ENCODE results near the gene KRTAP2-3.
"Not testable (repeated sequence)": the region's sequence is repeated elsewhere in the genome, so short reads cannot be mapped to it uniquely, and the experiment has no call there.

The KRTAP2-3 gene, protein sequence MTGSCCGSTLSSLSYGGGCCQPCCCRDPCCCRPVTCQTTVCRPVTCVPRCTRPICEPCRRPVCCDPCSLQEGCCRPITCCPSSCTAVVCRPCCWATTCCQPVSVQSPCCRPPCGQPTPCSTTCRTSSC

DNA sequence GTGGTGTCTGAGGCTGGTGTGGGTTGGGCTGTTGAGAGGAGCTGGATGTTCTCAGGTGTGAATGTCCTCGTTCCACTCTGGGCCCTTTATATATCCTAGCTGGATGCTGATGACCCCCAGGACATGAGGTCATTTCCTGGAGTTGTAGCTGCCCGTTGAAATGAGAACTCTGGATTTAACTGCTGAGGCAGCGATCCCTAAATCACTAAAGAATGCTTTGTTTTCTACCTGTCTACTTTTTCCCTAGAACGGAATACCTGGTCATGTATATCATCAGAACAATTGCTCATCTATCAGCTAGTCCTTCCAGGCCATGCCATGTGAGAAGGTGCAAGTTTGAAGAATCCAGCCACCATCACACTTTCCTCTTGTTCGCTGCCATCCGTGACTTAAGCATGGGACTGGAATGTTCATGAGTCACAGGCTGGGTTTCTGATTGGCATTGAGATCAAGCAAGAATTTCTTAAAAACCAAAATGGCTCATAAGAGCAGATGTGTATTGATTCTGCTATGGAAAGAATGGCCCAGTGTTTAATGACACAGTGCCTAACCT is at the start of gene KRTAP2-3:
Gene KRTAP2-3 (minus strand): TSS at position 63 of the 553 bp plus-strand sequence. CDS start 64 bp downstream, outside the sequence.
- no peak for DNase-seq (ENCODE audit: low read depth in 2 of 2)

DNA sequence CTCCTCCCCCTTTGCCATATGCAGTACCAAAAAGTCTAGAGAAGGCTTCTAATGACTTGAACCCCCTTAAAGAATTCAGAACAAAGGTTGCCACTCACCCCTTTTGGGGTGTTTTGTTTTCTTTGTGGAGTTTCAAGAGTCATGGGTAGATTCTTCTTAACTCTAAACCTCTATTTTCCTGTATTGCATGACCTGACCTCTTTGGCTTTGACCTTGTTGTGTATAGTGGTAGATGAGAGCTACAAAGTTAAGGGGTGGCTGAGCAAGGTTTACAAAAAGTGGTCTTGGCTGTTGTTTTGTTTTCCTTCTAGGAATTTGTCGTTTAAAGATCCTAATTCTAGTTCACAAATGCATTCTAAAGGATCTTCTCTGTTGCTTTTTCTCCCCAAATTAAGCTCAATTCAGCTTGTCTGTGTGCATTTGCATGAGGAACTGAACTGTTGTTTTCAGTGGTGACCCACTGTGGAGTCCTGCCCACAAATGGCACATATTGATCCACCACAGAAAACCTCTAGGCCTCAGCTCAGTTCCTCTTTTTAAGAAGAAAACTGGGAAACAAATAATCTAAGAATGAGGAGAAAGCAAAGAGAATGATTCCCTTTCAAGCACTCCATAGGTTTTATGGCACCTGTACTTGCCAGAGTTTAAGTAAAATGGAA is 48.9 kb upstream of the KRTAP2-3 start:
- not testable (repeated sequence) for DNase-seq (ENCODE audit: low read depth in 2 of 2)

DNA sequence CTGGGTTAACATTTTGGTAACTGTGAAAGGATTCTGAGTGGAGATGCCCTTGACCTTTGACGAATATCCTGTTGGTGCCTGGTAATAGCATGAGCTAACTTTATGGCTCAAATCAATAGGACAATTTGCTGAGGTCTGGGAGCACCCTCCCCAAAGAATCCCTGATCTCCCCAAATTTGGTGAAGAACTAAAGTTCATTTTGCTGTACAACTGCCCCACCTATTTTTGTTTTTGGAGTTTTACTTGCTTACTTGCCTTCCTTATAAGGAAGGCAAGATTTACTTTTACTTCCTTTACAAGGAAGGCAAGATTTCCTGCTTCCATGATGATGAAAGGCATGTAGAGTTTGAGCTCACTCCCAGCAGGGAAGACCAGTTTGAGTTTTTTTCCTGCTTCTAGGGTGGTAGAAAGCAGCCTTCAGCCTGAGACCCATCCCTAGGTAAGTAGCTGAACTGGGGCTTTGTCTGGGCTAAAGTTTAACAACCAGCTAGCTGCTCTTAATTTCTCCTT is 48.1 kb upstream of the KRTAP2-3 start:
- DNase-seq (ENCODE audit: low read depth in 2 of 2), result no peak

DNA sequence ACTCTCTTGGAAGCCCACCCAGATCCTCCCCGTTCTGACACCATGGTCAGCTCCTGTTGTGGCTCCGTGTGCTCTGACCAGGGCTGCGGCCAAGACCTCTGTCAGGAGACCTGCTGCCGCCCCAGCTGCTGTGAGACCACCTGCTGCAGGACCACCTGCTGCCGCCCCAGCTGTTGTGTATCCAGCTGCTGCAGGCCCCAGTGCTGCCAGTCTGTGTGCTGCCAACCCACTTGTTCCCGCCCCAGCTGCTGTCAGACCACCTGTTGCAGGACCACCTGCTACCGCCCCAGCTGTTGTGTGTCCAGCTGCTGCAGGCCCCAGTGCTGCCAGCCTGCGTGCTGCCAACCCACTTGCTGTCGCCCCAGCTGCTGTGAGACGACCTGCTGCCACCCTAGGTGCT is 45.4 kb upstream of the KRTAP2-3 start, which contains the start of gene KRTAP4-9:
Gene KRTAP4-9 (plus strand): TSS at position 43 of the 400 bp plus-strand sequence. CDS start 0 bp downstream, at position 43.
- not testable (repeated sequence) for DNase-seq (ENCODE audit: low read depth in 2 of 2)

DNA sequence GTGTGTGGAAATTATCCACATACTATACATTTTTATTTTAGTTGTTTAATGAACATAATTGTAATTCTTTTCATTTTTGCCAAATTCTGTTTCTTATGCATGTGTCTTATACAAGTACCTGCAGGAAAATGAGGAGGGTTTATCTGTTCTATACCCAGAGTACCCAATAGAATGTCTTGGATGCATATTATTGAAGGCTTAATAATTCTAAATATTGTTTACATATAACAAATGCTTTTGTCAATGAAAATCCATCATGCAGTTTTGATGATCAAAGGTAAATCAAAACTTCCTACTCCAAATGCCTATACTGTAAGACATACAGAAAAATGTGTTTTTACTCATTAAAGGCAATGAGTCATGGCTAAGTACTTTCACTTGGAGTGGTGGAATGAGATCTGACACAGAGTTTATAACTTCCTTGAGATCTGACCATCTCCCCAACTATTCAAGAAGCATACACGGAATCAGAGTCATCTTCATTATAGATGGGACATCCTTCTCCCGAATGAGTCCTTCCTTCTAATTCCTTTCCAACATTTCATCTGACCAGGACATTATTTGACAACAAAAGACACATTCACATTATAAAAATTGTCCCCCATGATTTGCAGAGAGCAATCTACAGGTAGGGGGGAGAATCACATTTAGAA is 44.6 kb upstream of the KRTAP2-3 start:
- DNase-seq (ENCODE audit: low read depth in 2 of 2), result not testable (repeated sequence)

DNA sequence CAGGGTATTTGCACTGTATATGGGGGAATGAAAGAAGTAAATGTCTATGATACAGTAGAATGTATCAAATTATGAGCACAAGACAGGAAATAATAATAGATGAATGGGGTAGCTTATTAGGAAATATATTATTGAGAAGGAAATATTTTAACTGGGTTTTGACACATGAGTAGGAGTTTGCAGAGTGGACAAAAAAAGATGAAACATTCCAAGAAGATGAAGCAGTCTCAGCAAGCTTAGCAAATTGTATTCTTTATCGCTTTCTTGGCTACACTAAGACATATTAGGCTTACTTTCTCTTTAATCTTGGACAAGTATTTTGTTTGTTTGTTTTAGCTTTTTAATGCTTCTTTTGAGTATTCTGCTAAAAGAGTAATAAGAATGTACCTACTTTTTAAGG is 44.0 kb upstream of the KRTAP2-3 start:
- DNase-seq (ENCODE audit: low read depth in 2 of 2), result no peak

DNA sequence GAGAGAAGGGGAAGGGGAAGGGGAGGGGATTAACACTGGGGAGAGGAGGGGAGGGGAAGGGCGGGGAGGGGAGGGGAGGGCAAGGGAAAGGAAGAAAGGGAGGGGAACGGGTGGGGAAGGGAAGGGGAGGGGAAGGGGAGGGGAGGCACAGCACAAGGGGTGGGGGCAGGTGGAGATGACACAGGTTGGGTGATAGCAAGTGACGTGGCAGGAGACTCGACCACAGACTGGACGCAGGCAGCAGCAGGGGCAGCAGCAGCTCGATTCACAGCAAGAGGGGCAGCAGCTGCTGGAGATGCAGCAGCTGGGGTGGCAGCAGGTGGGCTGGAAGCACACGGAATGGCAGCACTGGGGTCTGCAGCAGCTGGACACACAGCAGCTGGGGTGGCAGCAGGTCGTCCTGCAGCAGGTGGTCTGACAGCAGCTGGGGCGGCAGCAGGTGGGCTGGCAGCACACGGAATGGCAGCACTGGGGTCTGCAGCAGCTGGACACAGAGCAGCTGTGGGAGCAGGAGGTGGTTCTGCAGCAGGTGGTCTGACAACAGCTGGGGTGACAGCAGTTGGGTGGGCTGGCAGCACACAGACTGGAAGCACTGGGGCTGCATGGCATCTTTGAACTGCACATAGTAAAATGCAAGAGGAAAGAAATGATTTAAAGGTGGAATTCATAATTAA is 41.8 kb upstream of the KRTAP2-3 start, which contains the start of gene KRTAP4-16:
Gene KRTAP4-16 (minus strand): TSS at position 624 of the 674 bp plus-strand sequence. CDS start 0 bp downstream, at position 624.
- DNase-seq (ENCODE audit: low read depth in 2 of 2), result no peak

DNA sequence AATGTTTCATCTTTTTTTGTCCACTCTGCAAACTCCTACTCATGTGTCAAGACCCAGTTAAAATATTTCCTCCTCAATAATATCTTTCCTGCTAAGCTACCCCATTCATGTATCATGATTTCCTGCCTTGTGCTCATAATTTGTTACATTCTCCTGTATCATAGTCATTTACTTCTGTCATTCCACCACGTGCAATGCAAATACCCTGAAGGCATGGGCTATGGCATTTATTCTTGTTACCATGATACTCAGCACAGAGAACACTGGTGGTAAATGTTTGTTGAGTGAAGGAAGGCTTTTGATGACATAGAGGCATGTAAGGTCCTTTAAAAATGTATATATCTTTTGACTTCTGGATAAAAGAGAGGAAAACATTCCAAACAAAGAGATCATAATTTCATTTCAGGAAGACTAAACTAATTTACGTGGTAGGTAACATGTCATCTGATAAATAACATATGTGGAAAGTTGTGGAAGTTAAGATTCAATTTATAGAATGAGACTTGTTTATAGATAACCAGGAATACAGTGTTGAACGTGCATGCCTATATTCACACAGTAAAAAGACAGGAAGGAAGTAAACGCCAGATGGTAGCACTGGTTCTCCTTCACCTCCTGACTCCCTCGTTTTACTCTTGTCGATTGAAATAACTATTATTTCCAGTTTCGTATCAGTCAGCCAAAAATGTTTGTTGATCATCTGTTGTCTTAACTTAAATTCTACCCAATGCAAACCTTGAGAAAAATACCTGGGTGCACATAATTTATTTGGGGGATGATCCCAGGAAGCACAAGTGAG is 40.0 kb upstream of the KRTAP2-3 start:
- not testable (repeated sequence) for DNase-seq (ENCODE audit: low read depth in 2 of 2)

DNA sequence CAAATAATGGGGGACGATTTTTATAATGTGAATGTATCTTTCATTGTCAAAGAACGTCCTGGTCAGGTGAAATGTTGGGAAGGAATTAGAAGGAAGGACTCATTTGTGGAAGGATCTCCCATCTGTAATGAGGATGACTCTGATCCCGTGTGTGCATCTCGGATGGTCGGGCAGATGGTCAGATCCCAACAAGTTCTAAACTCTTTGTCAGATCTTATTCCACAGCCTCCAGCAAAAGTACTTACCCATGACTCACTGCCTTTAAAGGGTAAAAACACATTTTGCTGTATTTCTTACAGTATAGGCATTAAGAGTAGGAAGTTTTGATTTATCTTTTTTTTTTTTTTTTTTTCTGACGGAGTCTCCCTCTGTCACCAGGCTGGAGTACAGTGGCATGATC is 38.6 kb upstream of the KRTAP2-3 start:
- DNase-seq (ENCODE audit: low read depth in 2 of 2), result no peak

DNA sequence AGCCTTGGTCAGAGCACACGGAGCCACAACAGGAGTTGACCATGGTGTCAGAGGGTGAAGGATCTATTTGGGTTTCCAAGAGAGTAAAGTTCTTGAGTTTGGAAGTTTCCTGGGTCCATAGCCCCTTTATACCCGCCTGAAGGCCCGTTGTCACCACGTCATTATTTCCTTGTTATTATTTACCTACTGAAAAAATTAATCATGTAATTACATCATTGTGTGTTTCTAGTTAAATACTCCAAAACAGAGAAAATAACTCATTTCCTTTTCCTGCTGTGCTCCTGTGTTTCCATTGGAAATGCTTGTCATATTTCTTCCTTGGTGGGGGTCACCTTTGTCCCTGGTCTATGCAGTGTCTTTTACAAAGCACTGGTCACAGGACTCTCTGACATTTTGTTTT is 38.1 kb upstream of the KRTAP2-3 start, which contains the start of gene KRTAP4-8:
Gene KRTAP4-8 (minus strand): TSS at position 101 of the 400 bp plus-strand sequence. CDS start 58 bp downstream, at position 43.
- DNase-seq (ENCODE audit: low read depth in 2 of 2), result no peak

DNA sequence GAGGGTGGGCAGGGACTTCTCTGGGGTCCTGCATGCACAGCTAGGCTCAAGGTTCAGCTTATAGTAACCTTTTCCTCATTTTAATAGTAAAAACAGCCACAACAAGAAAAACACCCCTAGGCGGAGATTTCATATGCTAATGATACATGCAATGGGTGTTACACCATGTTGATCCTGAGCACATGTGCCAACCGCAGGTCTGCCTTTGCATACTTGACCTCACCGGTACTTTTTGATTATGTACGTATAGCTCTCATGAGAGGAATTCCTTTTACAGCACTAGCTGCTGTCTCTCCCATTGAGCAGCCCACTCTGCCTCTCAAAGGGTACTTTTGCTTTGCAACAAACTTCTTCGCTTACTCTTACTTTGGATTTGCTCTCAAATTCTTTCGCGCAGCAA is 36.1 kb upstream of the KRTAP2-3 start:
- DNase-seq (ENCODE audit: low read depth in 2 of 2), result no peak

DNA sequence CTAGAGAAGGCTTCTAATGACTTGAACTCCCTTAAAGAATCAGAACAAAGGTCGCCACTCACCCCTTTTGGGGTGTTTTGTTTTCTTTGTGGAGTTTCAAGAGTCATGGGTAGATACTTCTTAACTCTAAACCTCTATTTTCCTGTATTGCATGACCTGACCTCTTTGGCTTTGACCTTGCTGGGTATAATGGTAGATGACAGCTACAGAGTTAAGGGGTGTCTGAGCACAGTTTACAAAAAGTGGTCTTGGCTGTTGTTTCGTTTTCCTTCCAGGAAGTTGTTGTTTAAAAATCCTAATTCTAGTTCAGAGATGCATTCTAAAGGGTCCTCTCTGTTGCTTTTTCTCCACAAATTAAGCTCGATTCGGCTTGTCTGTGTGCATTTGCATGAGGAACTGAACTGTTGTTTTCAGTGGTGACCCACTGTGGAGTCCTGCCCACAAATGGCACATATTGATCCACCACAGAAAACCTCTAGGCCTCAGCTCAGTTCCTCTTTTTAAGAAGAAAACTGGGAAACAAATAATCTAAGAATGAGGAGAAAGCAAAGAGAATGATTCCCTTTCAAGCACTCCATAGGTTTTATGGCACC is 28.9 kb upstream of the KRTAP2-3 start:
- DNase-seq (ENCODE audit: low read depth in 2 of 2), result not testable (repeated sequence)

DNA sequence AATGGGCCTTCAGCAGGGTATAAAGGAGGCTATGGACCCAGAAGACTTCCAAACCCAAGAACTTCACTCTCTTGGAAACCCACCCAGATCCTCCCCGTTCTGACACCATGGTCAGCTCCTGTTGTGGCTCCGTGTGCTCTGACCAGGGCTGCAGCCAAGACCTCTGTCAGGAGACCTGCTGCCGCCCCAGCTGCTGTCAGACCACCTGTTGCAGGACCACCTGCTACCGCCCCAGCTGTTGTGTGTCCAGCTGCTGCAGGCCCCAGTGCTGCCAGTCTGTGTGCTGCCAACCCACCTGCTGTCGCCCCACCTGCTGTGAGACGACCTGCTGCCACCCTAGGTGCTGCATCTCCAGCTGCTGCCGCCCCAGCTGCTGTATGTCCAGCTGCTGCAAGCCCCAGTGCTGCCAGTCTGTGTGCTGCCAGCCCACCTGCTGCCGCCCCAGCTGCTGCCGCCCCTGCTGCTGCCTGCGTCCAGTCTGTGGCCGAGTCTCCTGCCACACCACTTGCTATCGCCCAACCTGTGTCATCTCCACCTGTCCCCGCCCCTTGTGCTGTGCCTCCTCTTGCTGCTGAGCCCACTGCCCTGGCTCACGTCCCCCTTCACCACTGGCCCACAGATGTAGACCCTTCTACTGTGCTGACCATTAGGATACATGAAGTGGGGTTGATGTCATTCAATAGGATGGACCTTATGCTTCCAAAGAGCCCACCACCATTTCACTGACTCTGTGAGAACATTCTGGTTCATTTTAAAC is 24.4 kb upstream of the KRTAP2-3 start, which contains the start of gene KRTAP4-7:
Gene KRTAP4-7 (plus strand): TSS at position 51 of the 757 bp plus-strand sequence. CDS start 57 bp downstream, at position 108.
- not testable (repeated sequence) for DNase-seq (ENCODE audit: low read depth in 2 of 2)

DNA sequence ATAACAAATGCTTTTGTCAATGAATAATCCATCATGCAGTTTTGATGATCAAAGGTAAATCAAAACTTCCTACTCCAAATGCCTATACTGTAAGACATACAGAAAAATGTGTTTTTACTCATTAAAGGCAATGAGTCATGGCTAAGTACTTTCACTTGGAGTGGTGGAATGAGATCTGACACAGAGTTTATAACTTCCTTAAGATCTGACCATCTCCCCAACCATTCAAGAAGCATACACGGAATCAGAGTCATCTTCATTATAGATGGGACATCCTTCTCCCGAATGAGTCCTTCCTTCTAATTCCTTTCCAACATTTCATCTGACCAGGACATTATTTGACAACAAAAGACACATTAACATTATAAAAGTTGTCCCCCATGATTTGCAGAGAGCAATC is 23.5 kb upstream of the KRTAP2-3 start:
- not testable (repeated sequence) for DNase-seq (ENCODE audit: low read depth in 2 of 2)

DNA sequence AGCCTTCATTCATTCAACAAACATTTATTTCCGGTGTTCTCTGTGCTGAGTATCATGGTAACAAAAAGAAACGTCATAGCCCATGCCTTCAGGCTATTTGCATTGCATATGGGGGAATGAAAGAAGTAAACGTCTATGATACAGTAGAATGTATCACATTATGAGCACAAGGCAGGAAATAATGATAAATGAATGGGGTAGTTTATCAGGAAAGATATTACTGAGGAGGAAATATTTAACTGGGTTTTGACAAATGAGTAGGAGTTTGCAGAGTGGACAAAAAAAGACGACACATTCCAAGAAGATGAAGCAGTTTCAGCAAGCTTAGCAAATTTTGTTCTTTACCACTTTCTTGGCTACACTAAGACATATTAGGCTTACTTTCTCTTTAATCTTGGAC is 22.7 kb upstream of the KRTAP2-3 start:
- DNase-seq (ENCODE audit: low read depth in 2 of 2), result no peak

DNA sequence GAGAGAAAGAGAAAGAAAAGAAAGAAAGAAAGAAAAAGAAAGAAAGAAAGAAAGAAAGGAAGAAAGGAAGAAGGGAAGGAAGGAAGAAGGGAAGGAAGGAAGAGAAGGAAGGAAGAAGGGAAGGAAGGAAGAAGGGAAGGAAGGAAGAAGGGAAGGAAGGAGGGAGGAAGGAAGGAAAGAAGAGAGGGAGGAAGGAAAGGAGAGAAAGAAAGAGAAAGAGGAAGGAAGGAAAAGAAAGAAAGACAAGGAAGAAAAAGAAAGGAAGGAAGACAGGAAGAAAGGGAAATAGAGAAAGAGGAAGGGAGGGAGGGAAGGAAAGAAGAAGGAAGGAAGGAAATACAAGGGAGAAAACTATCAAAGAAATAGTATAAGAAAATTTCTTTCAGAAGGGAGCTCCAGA is 16.9 kb upstream of the KRTAP2-3 start:
- DNase-seq (ENCODE audit: low read depth in 2 of 2), result no peak

DNA sequence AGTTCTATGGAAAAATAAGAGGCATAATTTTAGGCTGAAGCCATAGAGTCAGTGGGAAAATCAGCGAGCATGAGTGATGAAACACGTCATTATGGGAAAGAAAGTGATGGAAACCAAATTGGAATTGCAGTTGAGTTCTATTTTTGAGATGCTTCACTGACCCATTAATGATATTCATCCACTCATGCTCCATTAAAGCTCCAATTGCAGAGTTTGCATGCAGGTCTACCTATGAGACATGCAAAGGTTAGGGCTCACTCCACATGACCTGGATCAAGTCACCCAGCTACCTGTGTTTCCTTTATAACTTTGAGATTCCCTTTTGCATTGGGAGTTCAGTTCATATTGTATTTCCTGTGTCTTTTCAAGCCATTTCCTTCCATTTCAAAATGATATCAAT is 13.8 kb upstream of the KRTAP2-3 start:
- no peak for DNase-seq (ENCODE audit: low read depth in 2 of 2)

DNA sequence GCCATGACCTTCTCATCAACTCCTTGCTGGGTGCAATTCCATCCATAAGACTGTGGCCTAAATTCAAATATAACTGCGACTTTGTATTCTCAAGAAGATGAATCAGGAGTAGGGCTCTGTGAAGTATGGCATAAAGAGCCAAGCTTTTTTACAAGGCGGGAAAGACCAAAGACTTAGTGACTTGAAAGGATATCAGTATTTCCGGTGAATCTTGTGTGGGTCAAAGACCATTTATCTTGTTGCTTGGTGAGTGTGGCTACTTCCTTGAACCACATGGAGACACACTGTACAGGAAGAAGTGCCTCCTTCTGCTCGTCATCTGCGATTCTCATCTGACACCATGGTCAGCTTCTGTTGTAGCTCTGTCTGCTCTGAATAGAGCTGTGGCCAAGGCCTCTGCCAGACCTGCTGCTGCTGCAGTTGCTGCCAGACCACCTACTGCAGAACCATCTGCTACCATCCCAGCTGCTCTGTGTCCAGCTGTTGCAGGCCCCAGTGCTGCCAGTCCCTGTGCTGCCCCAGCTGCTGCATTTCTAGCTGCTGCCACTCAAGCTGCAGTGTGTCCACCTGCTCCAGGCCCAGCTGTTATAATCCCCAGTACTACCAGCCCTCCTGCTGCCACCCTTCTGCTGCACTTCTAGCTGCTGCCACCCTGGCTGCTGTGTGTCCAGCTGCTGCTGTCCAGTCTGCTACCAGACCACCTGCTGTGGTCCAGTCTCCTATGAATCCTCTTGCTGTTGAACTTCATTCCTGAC is 11.9 kb upstream of the KRTAP2-3 start:
- DNase-seq (ENCODE audit: low read depth in 2 of 2), result no peak

DNA sequence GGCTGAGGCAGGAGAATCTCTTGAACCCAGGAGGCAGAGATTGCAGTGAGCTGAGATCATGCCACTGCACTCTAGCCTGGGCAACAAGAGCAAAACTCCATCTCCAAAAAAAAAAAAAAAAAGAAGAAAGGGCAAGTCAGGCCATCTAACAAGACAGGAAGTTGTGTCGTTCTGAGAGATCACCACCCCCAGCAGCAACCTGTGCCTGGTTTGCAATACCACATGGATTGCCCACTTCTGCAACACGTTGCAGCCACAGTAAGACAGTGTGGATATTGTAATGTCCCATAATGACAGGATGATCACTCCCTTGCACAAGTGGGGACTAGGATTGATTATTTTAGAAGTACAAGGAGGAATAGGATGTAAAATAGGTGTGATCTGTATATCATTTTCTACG is 9.1 kb upstream of the KRTAP2-3 start:
- no peak for DNase-seq (ENCODE audit: low read depth in 2 of 2)

All from stimulated activated CD8-positive, alpha-beta memory T cell treated with anti-CD3 and anti-CD28 coated beads, Interleukin-15, amount 100 ng/mL, for 48 hours (primary cell).